Measurements from ENCODE around the gene HDAC7.

Gene HDAC7

GRCh38 chr12:47791351-47791746, 28.4 kb downstream of the HDAC7 start:
- no peak for DNase-seq

GRCh38 chr12:47790676-47791350, 28.9 kb downstream of the HDAC7 start:
- no peak for DNase-seq

GRCh38 chr12:47789712-47790489, 29.8 kb downstream of the HDAC7 start:
- DNase-seq: no peak

GRCh38 chr12:47789141-47789540, 30.6 kb downstream of the HDAC7 start:
- no peak for DNase-seq

- DNase-seq: no peak
Observed at GRCh38 chr12:47787596-47788319, 31.9 kb downstream of the HDAC7 start.

GRCh38 chr12:47786662-47787280, 32.9 kb downstream of the HDAC7 start:
- DNase-seq: no peak

- no peak for DNase-seq
Observed at GRCh38 chr12:47785887-47786661, 33.6 kb downstream of the HDAC7 start.

GRCh38 chr12:47785036-47785886, 34.4 kb downstream of the HDAC7 start:
- DNase-seq: no peak

- DNase-seq: no peak
Observed at GRCh38 chr12:47783821-47784819, 35.6 kb downstream of the HDAC7 start.

- DNase-seq: no peak
Observed at GRCh38 chr12:47783024-47783755, 36.5 kb downstream of the HDAC7 start.

- DNase-seq: no peak
Observed at GRCh38 chr12:47782372-47782770, 37.3 kb downstream of the HDAC7 start.

GRCh38 chr12:47781479-47782371, 38.0 kb downstream of the HDAC7 start:
- no peak for DNase-seq

- DNase-seq: no peak
Observed at GRCh38 chr12:47779943-47780504, 39.7 kb downstream of the HDAC7 start.

- DNase-seq: no peak
Observed at GRCh38 chr12:47779301-47779942, 40.3 kb downstream of the HDAC7 start.

- DNase-seq: no peak
Observed at GRCh38 chr12:47778881-47779280, 40.8 kb downstream of the HDAC7 start.

GRCh38 chr12:47777741-47778558, 41.8 kb downstream of the HDAC7 start:
- no peak for DNase-seq

- DNase-seq: no peak
Observed at GRCh38 chr12:47777151-47777550, 42.6 kb downstream of the HDAC7 start.
